Panc1 (cell line): ENCODE data around the gene DYNC1I1. TPM values are rescaled to one million over a fixed set of nuclear protein-coding genes. Genes with fewer than 3 reads are reported as not detected.

Experiments
- ATAC-seq: fragments of 200-7000 bp; cut with Tn5 transposase; 2 replicates; pipeline ENCODE4 v1.9.1; 2020; ENCODE audit warnings: mild to moderate bottlenecking, moderate library complexity
- BruUV-seq: library from RNA; stranded (reverse); fragments of 400-500 nt; replicated peaks from 2 replicates; lab custom pipeline; 2021; lab: Mats Ljungman, UMichigan
- CTCF ChIA-PET: fragments of 300-600 bp; sonication (Branson Sonifier 250); formaldehyde crosslinking; loops from one replicate; lab custom pipeline; 2022; ENCODE audit warnings: antibody characterized with exemption; lab: Charles Lee
- POLR2A ChIA-PET: fragments of 300-600 bp; sonication (Branson Sonifier 250); formaldehyde crosslinking; loops from one replicate; lab custom pipeline; 2022; ENCODE audit warnings: antibody characterized with exemption; lab: Charles Lee
- DNase-seq: peaks from one replicate; pipeline ENCODE4 v3.0.0-alpha.2; 2010; ENCODE audit warnings: low read depth, low spot score
- H3K27ac ChIP-seq: 2 replicates; pipeline ENCODE4 v1.5.1; 2011; ENCODE audit warnings: mild to moderate bottlenecking, low read length, inconsistent platforms
- H3K27me3 ChIP-seq: fragments of 200-500 bp; sonication (Bioruptor generic); 2 replicates; pipeline ENCODE4 v1.6.0; 2014; ENCODE audit warnings: low read length, inconsistent platforms; ENCODE audit not compliant: control insufficient read depth, insufficient read depth
- H3K36me3 ChIP-seq: fragments of 200-500 bp; sonication (Bioruptor generic); 2 replicates; pipeline ENCODE4 v1.5.1; 2014; ENCODE audit warnings: inconsistent platforms, mild to moderate bottlenecking, low read length, moderate library complexity; ENCODE audit not compliant: control insufficient read depth, insufficient read depth
- H3K4me1 ChIP-seq: 2 replicates; pipeline ENCODE4 v1.5.1; 2011; ENCODE audit warnings: inconsistent platforms, mild to moderate bottlenecking, low read length, moderate library complexity; ENCODE audit not compliant: control insufficient read depth, insufficient read depth
- H3K4me3 ChIP-seq, 2 experiments: 2 replicates each; pipeline ENCODE4 v1.5.1; 2011 to 2012; ENCODE audit warnings: low read depth in 2 of 2, low read length in 2 of 2, mild to moderate bottlenecking in 2 of 2, inconsistent platforms in 1 of 2, moderate library complexity in 1 of 2
- H3K9me3 ChIP-seq: fragments of 200-500 bp; sonication (Bioruptor generic); 2 replicates; pipeline ENCODE4 v1.5.1; 2014; ENCODE audit warnings: low read depth, mild to moderate bottlenecking, inconsistent platforms, low read length, moderate library complexity; ENCODE audit not compliant: control insufficient read depth, insufficient read depth
- POLR2AphosphoS5 ChIP-seq: IDR thresholded peaks from 2 replicates; pipeline ENCODE4 v1.6.1; 2012; ENCODE audit warnings: mild to moderate bottlenecking, low read depth, low read length, moderate library complexity
- SIN3A ChIP-seq: IDR thresholded peaks from 2 replicates; pipeline ENCODE4 v1.6.1; 2012; ENCODE audit warnings: low read depth, mild to moderate bottlenecking, low read length, moderate library complexity, borderline replicate concordance; ENCODE audit not compliant: insufficient read depth
- TCF7L2 ChIP-seq: IDR thresholded peaks from 2 replicates; pipeline ENCODE4 v1.6.1; 2011; ENCODE audit warnings: mild to moderate bottlenecking, low read depth, low read length, inconsistent platforms
- in situ Hi-C: cut with HindIII; loops from 2 replicates; pipeline ENCODE4 v1.10.0; 2016; ENCODE audit warnings: low sequenced_read_pairs, low pct_unique_long_range_greater_than_20kb
- intact Hi-C: fragments of 100-400 bp; cut with micrococcal nuclease; formaldehyde crosslinking; loops from one replicate; pipeline ENCODE4 v1.10.0; 2022; ENCODE audit not compliant: unreplicated experiment
- total RNA-seq: library from RNA; stranded (reverse); gene quantifications from one replicate; pipeline ENCODE4 v1.2.1, GENCODE V29; 2021; ENCODE audit not compliant: unreplicated experiment
- TF ChIP-seq, protein P1 (sequence below): fragments of 450-650 bp; IDR thresholded peaks from 2 replicates; pipeline ENCODE4 v1.5.1; 2017; ENCODE audit warnings: mild to moderate bottlenecking
- TF ChIP-seq, protein P2 (sequence below), 2 experiments: IDR thresholded peaks; 2 replicates each; pipeline ENCODE4 v1.6.1; 2011 to 2012; ENCODE audit warnings: low read depth in 2 of 2, control low read depth in 1 of 2, low read length in 1 of 2, mild to moderate bottlenecking in 1 of 2, moderate library complexity in 1 of 2; ENCODE audit not compliant: insufficient read depth in 1 of 2

DYNC1I1 gene
- total RNA-seq, 1 experiment from 2014 or later = 0.13 TPM

DNA sequence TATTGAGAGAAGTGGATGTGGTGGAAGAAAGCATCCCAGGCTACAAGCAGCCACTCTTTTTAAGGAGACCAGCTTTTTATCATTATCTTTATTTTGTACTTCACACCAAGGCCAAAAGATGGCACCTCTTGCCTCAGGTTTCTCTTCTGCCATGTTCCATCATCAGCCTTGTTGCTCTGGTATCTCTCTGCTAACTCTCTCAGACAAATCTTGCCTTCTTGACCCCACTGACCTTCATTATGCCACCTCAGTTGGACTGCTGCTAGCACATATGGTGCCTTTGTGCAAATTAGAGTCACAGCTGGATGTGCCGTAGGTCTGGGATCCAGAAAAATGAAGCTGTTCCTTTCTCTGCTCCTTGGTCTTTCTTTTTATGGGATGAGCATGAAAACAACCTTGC is 47.1 kb upstream of the DYNC1I1 start:
- BruUV-seq = no TSS peak
- ChIA-PET POLR2A (no interaction called here), CTCF (interaction anchor here (1.0 kb wide), 1 partner anchor 145 kb away, joined by 3 read pairs; no protein-coding TSS in a partner anchor)
- no peak overlapping the region for H3K4me3 ChIP-seq
- H3K9me3 ChIP-seq = no peaks in the 10 kb centered on the region
- peaks cover 2% of the 10 kb centered on the region for H3K27me3 ChIP-seq
- intact Hi-C loops (no loop called here), in situ Hi-C loops (no loop called here)
- H3K27ac ChIP-seq = no peak overlapping the region
- no peak for TF ChIP-seq TCF7L2
- TF ChIP-seq SIN3A = no peak
- TF ChIP-seq, protein P1, sequence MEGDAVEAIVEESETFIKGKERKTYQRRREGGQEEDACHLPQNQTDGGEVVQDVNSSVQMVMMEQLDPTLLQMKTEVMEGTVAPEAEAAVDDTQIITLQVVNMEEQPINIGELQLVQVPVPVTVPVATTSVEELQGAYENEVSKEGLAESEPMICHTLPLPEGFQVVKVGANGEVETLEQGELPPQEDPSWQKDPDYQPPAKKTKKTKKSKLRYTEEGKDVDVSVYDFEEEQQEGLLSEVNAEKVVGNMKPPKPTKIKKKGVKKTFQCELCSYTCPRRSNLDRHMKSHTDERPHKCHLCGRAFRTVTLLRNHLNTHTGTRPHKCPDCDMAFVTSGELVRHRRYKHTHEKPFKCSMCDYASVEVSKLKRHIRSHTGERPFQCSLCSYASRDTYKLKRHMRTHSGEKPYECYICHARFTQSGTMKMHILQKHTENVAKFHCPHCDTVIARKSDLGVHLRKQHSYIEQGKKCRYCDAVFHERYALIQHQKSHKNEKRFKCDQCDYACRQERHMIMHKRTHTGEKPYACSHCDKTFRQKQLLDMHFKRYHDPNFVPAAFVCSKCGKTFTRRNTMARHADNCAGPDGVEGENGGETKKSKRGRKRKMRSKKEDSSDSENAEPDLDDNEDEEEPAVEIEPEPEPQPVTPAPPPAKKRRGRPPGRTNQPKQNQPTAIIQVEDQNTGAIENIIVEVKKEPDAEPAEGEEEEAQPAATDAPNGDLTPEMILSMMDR = no peak; the same call in 1 of the 2 replicates
- TF ChIP-seq POLR2AphosphoS5 = no peak
- TF ChIP-seq, protein P2, sequence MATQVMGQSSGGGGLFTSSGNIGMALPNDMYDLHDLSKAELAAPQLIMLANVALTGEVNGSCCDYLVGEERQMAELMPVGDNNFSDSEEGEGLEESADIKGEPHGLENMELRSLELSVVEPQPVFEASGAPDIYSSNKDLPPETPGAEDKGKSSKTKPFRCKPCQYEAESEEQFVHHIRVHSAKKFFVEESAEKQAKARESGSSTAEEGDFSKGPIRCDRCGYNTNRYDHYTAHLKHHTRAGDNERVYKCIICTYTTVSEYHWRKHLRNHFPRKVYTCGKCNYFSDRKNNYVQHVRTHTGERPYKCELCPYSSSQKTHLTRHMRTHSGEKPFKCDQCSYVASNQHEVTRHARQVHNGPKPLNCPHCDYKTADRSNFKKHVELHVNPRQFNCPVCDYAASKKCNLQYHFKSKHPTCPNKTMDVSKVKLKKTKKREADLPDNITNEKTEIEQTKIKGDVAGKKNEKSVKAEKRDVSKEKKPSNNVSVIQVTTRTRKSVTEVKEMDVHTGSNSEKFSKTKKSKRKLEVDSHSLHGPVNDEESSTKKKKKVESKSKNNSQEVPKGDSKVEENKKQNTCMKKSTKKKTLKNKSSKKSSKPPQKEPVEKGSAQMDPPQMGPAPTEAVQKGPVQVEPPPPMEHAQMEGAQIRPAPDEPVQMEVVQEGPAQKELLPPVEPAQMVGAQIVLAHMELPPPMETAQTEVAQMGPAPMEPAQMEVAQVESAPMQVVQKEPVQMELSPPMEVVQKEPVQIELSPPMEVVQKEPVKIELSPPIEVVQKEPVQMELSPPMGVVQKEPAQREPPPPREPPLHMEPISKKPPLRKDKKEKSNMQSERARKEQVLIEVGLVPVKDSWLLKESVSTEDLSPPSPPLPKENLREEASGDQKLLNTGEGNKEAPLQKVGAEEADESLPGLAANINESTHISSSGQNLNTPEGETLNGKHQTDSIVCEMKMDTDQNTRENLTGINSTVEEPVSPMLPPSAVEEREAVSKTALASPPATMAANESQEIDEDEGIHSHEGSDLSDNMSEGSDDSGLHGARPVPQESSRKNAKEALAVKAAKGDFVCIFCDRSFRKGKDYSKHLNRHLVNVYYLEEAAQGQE (IDR thresholded peaks at IDR 0.05; ENCODE audit: insufficient read depth in 1 of 2, low read depth in 2 of 2, low read length in 1 of 2) = no peak
- H3K36me3 ChIP-seq = no peaks in the 10 kb centered on the region
- ATAC-seq (no peak), DNase-seq (no peak)
- H3K4me1 ChIP-seq = no peaks in the 10 kb centered on the region

DNA sequence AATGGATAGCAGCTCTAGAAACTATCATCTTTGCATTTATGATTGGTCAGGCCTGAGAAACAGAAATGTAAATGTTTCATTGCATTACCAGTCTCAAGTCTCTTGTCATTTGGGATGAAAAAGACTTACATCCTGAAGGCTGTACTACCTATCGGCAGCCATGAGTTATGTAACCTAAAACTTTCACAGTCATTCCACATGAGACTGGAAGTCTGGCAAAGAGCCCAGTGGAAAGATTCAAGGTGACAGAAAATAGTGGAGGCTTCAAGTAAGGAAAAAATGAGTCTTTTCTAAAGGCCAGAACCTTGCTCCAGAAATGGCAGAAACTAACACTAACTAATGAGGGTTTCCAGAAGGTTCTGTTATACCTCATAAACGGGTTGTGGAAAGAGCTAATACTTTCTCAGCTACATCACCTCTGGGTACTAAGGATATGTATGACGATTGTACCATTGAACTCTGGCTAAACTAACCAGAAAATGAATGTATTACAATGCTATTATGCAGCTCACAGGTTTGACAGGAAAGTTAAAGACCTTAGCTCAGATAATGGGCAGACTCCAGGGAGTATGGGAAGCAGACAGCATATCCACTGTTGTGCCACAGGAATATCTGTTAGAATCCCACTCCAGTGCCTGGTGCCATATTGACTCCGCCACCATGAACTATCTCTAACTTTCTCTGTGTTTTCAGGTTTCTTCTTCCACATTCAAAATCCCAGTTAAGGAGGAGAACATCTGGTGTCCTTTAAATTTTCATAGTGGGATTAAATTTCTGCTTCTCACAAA is 41.7 kb upstream of the DYNC1I1 start:
- no peak overlapping the region for H3K4me3 ChIP-seq
- ChIA-PET POLR2A (no interaction called here), CTCF (no interaction called here)
- TF ChIP-seq POLR2AphosphoS5 = no peak
- TF ChIP-seq, protein P2 (IDR thresholded peaks at IDR 0.05; ENCODE audit: insufficient read depth in 1 of 2, low read depth in 2 of 2, low read length in 1 of 2) = no peak
- TF ChIP-seq TCF7L2 = no peak
- BruUV-seq = no TSS peak
- ATAC-seq (no peak), DNase-seq (no peak)
- H3K4me1 ChIP-seq = no peaks in the 10 kb centered on the region
- intact Hi-C loops = no loop called here
- no peak overlapping the region for H3K27ac ChIP-seq
- H3K27me3 ChIP-seq = no peaks in the 10 kb centered on the region; the same call in 1 of the 2 replicates
- in situ Hi-C loops = no loop called here
- no peaks in the 10 kb centered on the region for H3K9me3 ChIP-seq
- H3K36me3 ChIP-seq = no peaks in the 10 kb centered on the region
